GM12878 (cell line): ENCODE measurements around the gene ANP32D. TPM values are rescaled to one million over a fixed set of nuclear protein-coding genes. Genes with fewer than 3 reads are reported as not detected.
"Not testable (repeated sequence)": the region's sequence is repeated elsewhere in the genome, so short reads cannot be mapped to it uniquely, and the experiment has no call there.

Source experiments
- ATAC-seq: fragments of 200-7000 bp; cut with Tn5 transposase; 3 replicates; pipeline ENCODE4 v1.9.1; 2020; ENCODE audit warnings: mild to moderate bottlenecking, moderate library complexity
- BruUV-seq: library from RNA; stranded (reverse); fragments of 400-500 nt; replicated peaks from 2 replicates; lab custom pipeline; 2021; lab: Mats Ljungman, UMichigan
- CTCF ChIA-PET: fragments of 300-600 bp; sonication (Branson Sonifier 250); formaldehyde crosslinking; extraction: SDS; loops from one replicate; lab custom pipeline; 2021; ENCODE audit warnings: inconsistent platforms; lab: Yijun Ruan, JAX
- POLR2A ChIA-PET: fragments of 350-600 bp; formaldehyde crosslinking; extraction: SDS; loops from one replicate; lab custom pipeline; 2021; ENCODE audit warnings: inconsistent platforms; lab: Charles Lee
- RAD21 ChIA-PET: fragments of 300-600 bp; sonication (Branson Sonifier 250); formaldehyde crosslinking; loops from one replicate; lab custom pipeline; 2023; ENCODE audit warnings: antibody characterized with exemption; ENCODE audit not compliant: unreplicated experiment; lab: Charles Lee
- SMC1A ChIA-PET: fragments of 300-600 bp; sonication (Branson Sonifier 250); formaldehyde crosslinking; loops from one replicate; lab custom pipeline; 2023; ENCODE audit not compliant: unreplicated experiment, uncharacterized antibody; lab: Charles Lee
- DNase-seq: peaks from one replicate; pipeline ENCODE4 v3.0.0-alpha.2; 2011; ENCODE audit warnings: low read depth, low spot score
- FAIRE-seq: peaks from 3 replicates; lab custom pipeline; 2011; peaks lifted over from hg19 to GRCh38; lab: Jason Lieb, UNC
- H2AFZ ChIP-seq: 2 replicates; pipeline ENCODE4 v1.6.0; 2011; ENCODE audit warnings: low read depth, low read length, control low read depth; ENCODE audit not compliant: control insufficient read depth
- H3K27ac ChIP-seq: 2 replicates; pipeline ENCODE4 v1.5.1; 2011; ENCODE audit warnings: control low read depth; ENCODE audit not compliant: control insufficient read depth, insufficient read depth
- H3K27me3 ChIP-seq, 2 experiments: replicated peaks in 1 of 2; 2 replicates each; pipeline versions ENCODE4 v1.6.0 to v1.6.1; 2011; ENCODE audit warnings: low read length in 1 of 2; ENCODE audit not compliant: control insufficient read depth in 2 of 2, insufficient read depth in 2 of 2
- H3K36me3 ChIP-seq, 2 experiments: 2 replicates each; pipeline ENCODE4 v1.5.1; 2011; ENCODE audit warnings: low read length in 1 of 2; ENCODE audit not compliant: control insufficient read depth in 2 of 2, insufficient read depth in 2 of 2
- H3K4me1 ChIP-seq: 2 replicates; pipeline ENCODE4 v1.6.1; 2011; ENCODE audit warnings: mild to moderate bottlenecking, low read length, moderate library complexity, mixed read lengths; ENCODE audit not compliant: control insufficient read depth, insufficient read depth
- H3K4me2 ChIP-seq: 2 replicates; pipeline ENCODE4 v1.6.0; 2011; ENCODE audit warnings: control low read depth; ENCODE audit not compliant: control insufficient read depth, insufficient read depth
- H3K4me3 ChIP-seq: fragments of 200-600 bp; sonication (generic); 2 replicates; pipeline ENCODE4 v1.5.1; 2016
- H3K79me2 ChIP-seq: 2 replicates; pipeline ENCODE4 v1.6.0; 2011; ENCODE audit warnings: low read length; ENCODE audit not compliant: control insufficient read depth, insufficient read depth
- H3K9ac ChIP-seq: 2 replicates; pipeline ENCODE4 v1.8.0; 2011; ENCODE audit warnings: low read length, control low read depth, mixed read lengths; ENCODE audit not compliant: control insufficient read depth, insufficient read depth
- H3K9me3 ChIP-seq: replicated peaks from 3 replicates; pipeline ENCODE4 v1.5.1; 2011; ENCODE audit warnings: mild to moderate bottlenecking, low read length; ENCODE audit not compliant: control insufficient read depth, insufficient read depth
- H4K20me1 ChIP-seq: 2 replicates; pipeline ENCODE4 v1.6.0; 2011; ENCODE audit not compliant: control insufficient read depth, insufficient read depth
- CBX5 ChIP-seq: sonication (generic); IDR thresholded peaks from 2 replicates; pipeline ENCODE4 v1.6.1; 2016; ENCODE audit warnings: low read depth, moderate library complexity, mild to moderate bottlenecking, inconsistent platforms
- CREB1 ChIP-seq: IDR thresholded peaks from 2 replicates; pipeline ENCODE4 v1.6.1; 2012; ENCODE audit warnings: low read depth, mild to moderate bottlenecking, inconsistent platforms
- KLF5 ChIP-seq: fragments of 450-650 bp; IDR thresholded peaks from 2 replicates; pipeline ENCODE4 v1.6.1; 2014; ENCODE audit warnings: mild to moderate bottlenecking; ENCODE audit not compliant: partially characterized antibody
- SUZ12 ChIP-seq: fragments of 200-600 bp; sonication (generic); IDR thresholded peaks from one replicate; pipeline ENCODE4 v1.6.1; 2018; ENCODE audit warnings: antibody characterized with exemption, mild to moderate bottlenecking; ENCODE audit not compliant: unreplicated experiment
- WGBS: methylation state at CpG from one replicate; pipeline ENCODE4 v1.1.6; 2016; ENCODE audit warnings: low lambda C conversion rate; ENCODE audit not compliant: insufficient replicate concordance, insufficient coverage; ENCODE audit errors: missing lambda C conversion rate; 5-methylcytosine and 5-hydroxymethylcytosine counted together
- in situ Hi-C: fragments of 300-500 bp; cut with MboI; formaldehyde crosslinking; loops from 9 replicates; pipeline ENCODE4 v1.14.3; 2018; ENCODE audit warnings: mixed read lengths
- intact Hi-C: fragments of 100-400 bp; cut with micrococcal nuclease; formaldehyde crosslinking; loops from one replicate; pipeline ENCODE4 v1.14.2; 2022; ENCODE audit not compliant: unreplicated experiment
- polyA plus RNA-seq, 11 experiments: library from polyadenylated mRNA; depleted of rRNA in 4 of 11; unstranded in 6 of 11; stranded (reverse) in 5 of 11; fragments of >200 nt; fragmentation: Nextera tagmentation in 4 of 11; fragmentation: Illumina TruSeq in 1 of 11; extraction: Ambion mirVana in 4 of 11; extraction: Trizol in 1 of 11; gene quantifications; 1 replicate in 1 of 11; 2 replicates in 10 of 11; pipeline versions ENCODE4 v1.2.1 to v1.2.3, GENCODE V29; 2011 to 2016; ENCODE audit warnings: inconsistent platforms in 2 of 11, missing spikeins in 2 of 11, low read depth in 1 of 11
- total RNA-seq, 4 experiments: library from RNA; depleted of rRNA in 3 of 4; stranded (reverse); fragments of >200 nt in 3 of 4; fragmentation: Illumina TruSeq in 1 of 4; extraction: Trizol in 1 of 4; gene quantifications; 2 replicates each; pipeline versions ENCODE4 v1.2.1 to v1.2.3, GENCODE V29; 2013 to 2021
- TF ChIP-seq, protein P1 (sequence below): fragments of 450-650 bp; formaldehyde crosslinking; IDR thresholded peaks from 2 replicates; pipeline ENCODE4 v1.4.0; 2022; ENCODE audit warnings: mild to moderate bottlenecking, moderate library complexity

ANP32D gene
- total and polyA plus RNA-seq, 10 of the 15 experiments (the other 5 are each of a cell fraction or from before 2014, with no cell fraction given) = not detected

DNA sequence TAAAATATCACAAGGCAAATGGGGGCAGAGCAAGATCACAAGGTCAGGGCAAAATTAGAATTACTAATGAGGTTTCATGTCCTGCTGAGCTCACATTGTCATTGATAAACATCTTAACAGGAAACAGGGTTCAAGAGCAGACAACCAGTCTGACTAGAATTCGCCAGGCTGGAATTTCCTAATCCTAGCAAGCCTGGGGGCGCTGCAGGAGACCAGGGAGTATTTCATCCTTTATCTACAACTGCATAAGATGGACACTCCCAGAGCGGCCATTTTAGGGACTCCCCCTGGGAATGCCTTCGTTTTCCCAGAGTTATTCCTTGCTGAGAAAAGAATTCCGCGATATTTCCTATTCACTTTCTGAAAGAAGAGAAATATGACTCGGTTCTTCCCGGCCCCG is 3.3 kb upstream of the ANP32D start:
- intact Hi-C loops, CTCF ChIA-PET, ATAC-seq, H3K36me3 ChIP-seq, H3K4me2 ChIP-seq, H3K9ac ChIP-seq, POLR2A ChIA-PET, DNase-seq, in situ Hi-C loops, H3K27ac ChIP-seq, H3K79me2 ChIP-seq, H4K20me1 ChIP-seq, H3K4me3 ChIP-seq, H3K9me3 ChIP-seq, RAD21 ChIA-PET, BruUV-seq, H3K27me3 ChIP-seq, FAIRE-seq, H2AFZ ChIP-seq, H3K4me1 ChIP-seq: not testable (repeated sequence)
- TF ChIP-seq CBX5 = 0 out of 2 replicates have a peak, but pooled peaks have one; percentile 24
- 46% methylated on average over 9 of the region's 9 CpGs for WGBS
- SMC1A ChIA-PET = interaction anchor here (1.3 kb wide), 1 partner anchor 16 kb away, joined by 3 read pairs; no protein-coding TSS in a partner anchor

DNA sequence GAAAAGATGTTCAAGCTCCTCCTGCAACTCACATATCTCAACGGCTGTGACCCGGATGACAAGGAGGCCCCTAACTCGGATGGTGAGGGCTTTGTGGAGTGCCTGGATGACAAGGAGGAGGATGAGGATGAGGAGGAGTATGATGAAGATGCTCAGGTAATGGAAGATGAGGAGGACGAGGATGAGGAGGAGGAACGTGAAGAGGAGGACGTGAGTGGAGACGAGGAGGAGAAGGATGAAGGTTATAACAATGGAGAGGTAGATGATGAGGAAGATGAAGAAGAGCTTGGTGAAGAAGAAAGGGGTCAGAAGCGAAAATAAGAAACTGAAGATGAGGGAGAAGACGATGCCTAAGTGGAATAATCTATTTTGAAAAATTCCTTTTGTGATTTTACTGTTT is 702 bp downstream of the ANP32D start:
- Histone ChIP-seq H3K27me3 (no peaks in the 10 kb centered on the region), H3K9ac (no peak overlapping the region), H3K9me3 (no peaks in the 10 kb centered on the region; the same call in 2 of the 3 replicates), H3K4me3 (no peak overlapping the region), H2AFZ (no peak overlapping the region), H3K79me2 (no peaks in the 10 kb centered on the region), H3K4me2 (no peak overlapping the region), H3K36me3 (no peaks in the 10 kb centered on the region), H3K4me1 (no peaks in the 10 kb centered on the region), H3K27ac (no peak overlapping the region), H4K20me1 (no peaks in the 10 kb centered on the region)
- DNase-seq (no peak), FAIRE-seq (no peak), ATAC-seq (no peak)
- no peak for TF ChIP-seq CREB1
- TF ChIP-seq SUZ12 = no peak
- no peak for TF ChIP-seq KLF5
- TF ChIP-seq, protein P1, sequence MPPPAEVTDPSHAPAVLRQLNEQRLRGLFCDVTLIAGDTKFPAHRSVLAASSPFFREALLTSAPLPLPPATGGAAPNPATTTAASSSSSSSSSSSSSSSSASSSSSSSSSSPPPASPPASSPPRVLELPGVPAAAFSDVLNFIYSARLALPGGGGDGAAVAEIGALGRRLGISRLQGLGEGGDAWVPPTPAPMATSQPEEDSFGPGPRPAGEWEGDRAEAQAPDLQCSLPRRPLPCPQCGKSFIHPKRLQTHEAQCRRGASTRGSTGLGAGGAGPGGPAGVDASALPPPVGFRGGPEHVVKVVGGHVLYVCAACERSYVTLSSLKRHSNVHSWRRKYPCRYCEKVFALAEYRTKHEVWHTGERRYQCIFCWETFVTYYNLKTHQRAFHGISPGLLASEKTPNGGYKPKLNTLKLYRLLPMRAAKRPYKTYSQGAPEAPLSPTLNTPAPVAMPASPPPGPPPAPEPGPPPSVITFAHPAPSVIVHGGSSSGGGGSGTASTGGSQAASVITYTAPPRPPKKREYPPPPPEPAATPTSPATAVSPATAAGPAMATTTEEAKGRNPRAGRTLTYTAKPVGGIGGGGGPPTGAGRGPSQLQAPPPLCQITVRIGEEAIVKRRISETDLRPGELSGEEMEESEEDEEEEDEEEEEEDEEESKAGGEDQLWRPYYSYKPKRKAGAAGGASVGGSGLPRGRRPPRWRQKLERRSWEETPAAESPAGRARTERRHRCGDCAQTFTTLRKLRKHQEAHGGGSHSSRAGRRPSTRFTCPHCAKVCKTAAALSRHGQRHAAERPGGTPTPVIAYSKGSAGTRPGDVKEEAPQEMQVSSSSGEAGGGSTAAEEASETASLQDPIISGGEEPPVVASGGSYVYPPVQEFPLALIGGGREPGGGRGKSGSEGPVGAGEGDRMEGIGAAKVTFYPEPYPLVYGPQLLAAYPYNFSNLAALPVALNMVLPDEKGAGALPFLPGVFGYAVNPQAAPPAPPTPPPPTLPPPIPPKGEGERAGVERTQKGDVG (CRISPR knock-in tag) = no peak
- BruUV-seq = no TSS peak
- POLR2A ChIA-PET = no interaction called here
- SMC1A ChIA-PET = interaction anchor here (1.3 to 1.7 kb wide), 3 partner anchors 9 to 13 kb away, joined by 3 to 5 read pairs (median 4); no protein-coding TSS in a partner anchor
- WGBS = 41% methylated on average over 9 of the region's 9 CpGs
- intact Hi-C loops = no loop called here
- CTCF ChIA-PET = interaction anchor here (1.1 kb wide), 1 partner anchor 16 kb away, joined by 3 read pairs; no protein-coding TSS in a partner anchor
- in situ Hi-C loops = no loop called here
- RAD21 ChIA-PET = no interaction called here

DNA sequence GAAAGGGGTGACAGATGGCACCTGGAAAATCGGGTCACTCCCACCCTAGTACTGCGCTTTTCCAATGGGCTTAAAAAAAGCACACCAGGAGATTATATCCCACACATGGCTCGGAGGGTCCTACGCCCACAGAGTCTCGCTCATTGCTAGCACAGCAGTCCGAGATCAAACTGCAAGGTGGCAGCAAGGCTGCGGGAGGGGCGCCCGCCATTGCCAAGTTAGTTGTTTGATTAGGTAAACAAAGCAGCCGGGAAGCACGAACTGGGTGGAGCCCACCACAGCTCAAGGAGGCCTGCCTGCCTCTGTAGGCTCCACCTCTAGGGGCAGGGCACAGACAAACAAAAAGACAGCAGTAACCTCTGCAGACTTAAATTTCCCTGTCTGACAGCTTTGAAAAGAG is 2.1 kb downstream of the ANP32D start:
- H3K36me3 ChIP-seq, H4K20me1 ChIP-seq, CTCF ChIA-PET, DNase-seq, H3K9ac ChIP-seq, SMC1A ChIA-PET, H3K4me2 ChIP-seq, BruUV-seq, H3K9me3 ChIP-seq, H3K27me3 ChIP-seq, intact Hi-C loops, RAD21 ChIA-PET, POLR2A ChIA-PET, FAIRE-seq, H3K4me3 ChIP-seq, in situ Hi-C loops, H2AFZ ChIP-seq, H3K4me1 ChIP-seq, H3K27ac ChIP-seq, ATAC-seq, H3K79me2 ChIP-seq: not testable (repeated sequence)
- 49% methylated on average over 11 of the region's 11 CpGs for WGBS
